Cardiac fibroblast (primary cell): ENCODE data around the gene CEP162.

Experiments used
- DNase-seq, 2 donors: peaks; one replicate each; pipeline versions ENCODE4 v3.0.0 to v3.0.0-alpha.2; 2010; ENCODE audit warnings: low read depth in 2 of 2
- H3K4me3 ChIP-seq, 2 donors: replicated peaks in 1 of 2; 1 replicate in 1 of 2; 2 replicates in 1 of 2; pipeline ENCODE4 v1.5.1; 2011; ENCODE audit warnings: low read depth in 2 of 2, low read length in 2 of 2, mild to moderate bottlenecking in 2 of 2, moderate library complexity in 1 of 2
- CTCF ChIP-seq: IDR thresholded peaks from one replicate; pipeline ENCODE4 v1.5.1; 2011; ENCODE audit warnings: low read depth, mild to moderate bottlenecking, low read length, inconsistent platforms

Gene CEP162

GRCh38 chr6:84161190-84161589 is 66.3 kb downstream of the CEP162 start:
- no peak for TF ChIP-seq CTCF
- DNase-seq: no peak
- H3K4me3 ChIP-seq: no peak overlapping the region

- TF ChIP-seq CTCF: no peak
- no peak for DNase-seq
- H3K4me3 ChIP-seq: no peak overlapping the region
Measured at GRCh38 chr6:84156306-84156705, 71.1 kb downstream of the CEP162 start.

GRCh38 chr6:84151669-84152068 is 75.8 kb downstream of the CEP162 start:
- TF ChIP-seq CTCF: no peak
- no peak for DNase-seq
- H3K4me3 ChIP-seq: no peak overlapping the region

DNA sequence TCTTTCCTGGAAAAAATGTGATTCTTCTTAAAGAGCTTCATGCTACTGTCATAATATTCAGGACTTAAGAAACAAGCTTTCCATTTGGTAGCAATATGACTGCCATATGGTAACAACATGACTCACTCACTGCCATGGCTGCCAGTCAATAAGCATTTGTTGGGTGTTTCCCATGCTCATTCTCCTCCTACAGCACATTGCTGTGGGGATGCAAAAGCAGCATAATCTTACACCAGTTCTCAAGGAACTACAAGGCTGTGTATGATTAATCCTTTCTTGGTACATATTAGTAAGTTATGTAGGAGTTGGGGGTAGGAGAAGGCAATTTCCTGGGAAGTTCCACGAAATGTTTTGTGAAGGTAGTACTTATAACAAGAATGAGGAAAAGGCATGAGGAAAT is 76.7 kb downstream of the CEP162 start:
- H3K4me3 ChIP-seq: no peak overlapping the region
- TF ChIP-seq CTCF: no peak
- DNase-seq: peak; percentile 48 to 88

DNA sequence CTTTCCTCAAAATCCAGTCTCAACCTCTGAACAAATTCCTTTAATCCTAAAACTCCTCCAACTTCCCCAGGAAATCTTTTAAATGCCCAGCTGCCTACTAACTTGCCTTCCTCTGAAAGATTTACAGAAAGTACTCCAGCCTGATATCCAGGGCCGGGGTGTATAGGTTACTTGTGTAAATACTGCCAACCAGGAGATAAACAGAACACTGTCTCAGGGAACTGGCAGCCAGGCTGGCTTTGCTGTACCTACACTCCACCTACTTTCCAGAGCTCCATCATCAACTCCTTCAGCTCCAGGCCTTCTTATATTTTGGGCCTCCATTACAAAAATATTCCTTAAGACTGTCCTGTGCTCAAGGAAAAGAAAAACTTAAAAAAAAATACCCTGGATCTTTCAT is 85.9 kb downstream of the CEP162 start:
- TF ChIP-seq CTCF: no peak
- no peak overlapping the region for H3K4me3 ChIP-seq
- no peak for DNase-seq

GRCh38 chr6:84139311-84139710 is 88.1 kb downstream of the CEP162 start:
- TF ChIP-seq CTCF: no peak
- no peak for DNase-seq

GRCh38 chr6:84137989-84138575 is 89.4 kb downstream of the CEP162 start:
- H3K4me3 ChIP-seq: no peak overlapping the region
- DNase-seq: peak; percentile 11 to 33
- no peak for TF ChIP-seq CTCF

More at GRCh38 chr6:84139311-84139710, 88.1 kb downstream of the CEP162 start:
- no peak overlapping the region for H3K4me3 ChIP-seq
